ENCODE data around the gene HLCS.

Gene HLCS

GRCh38 chr21:36723371-36723881 is 243.0 kb downstream of the HLCS start:
- Histone ChIP-seq H3K27me3 (ENCODE audit: insufficient read depth, low read depth, severe bottlenecking) (no peaks in the 10 kb centered on the region), H3K9me3 (ENCODE audit: severe bottlenecking) (no peaks in the 10 kb centered on the region), H3K27ac (no peak overlapping the region), H3K4me3 (ENCODE audit: low read depth, low read length) (no peak overlapping the region), H3K36me3 (no peaks in the 10 kb centered on the region)
- TF ChIP-seq CTCF (IDR thresholded peaks at IDR 0.05; ENCODE audit: low read depth, low read length) = no peak
- DNase-seq = no peak

DNA sequence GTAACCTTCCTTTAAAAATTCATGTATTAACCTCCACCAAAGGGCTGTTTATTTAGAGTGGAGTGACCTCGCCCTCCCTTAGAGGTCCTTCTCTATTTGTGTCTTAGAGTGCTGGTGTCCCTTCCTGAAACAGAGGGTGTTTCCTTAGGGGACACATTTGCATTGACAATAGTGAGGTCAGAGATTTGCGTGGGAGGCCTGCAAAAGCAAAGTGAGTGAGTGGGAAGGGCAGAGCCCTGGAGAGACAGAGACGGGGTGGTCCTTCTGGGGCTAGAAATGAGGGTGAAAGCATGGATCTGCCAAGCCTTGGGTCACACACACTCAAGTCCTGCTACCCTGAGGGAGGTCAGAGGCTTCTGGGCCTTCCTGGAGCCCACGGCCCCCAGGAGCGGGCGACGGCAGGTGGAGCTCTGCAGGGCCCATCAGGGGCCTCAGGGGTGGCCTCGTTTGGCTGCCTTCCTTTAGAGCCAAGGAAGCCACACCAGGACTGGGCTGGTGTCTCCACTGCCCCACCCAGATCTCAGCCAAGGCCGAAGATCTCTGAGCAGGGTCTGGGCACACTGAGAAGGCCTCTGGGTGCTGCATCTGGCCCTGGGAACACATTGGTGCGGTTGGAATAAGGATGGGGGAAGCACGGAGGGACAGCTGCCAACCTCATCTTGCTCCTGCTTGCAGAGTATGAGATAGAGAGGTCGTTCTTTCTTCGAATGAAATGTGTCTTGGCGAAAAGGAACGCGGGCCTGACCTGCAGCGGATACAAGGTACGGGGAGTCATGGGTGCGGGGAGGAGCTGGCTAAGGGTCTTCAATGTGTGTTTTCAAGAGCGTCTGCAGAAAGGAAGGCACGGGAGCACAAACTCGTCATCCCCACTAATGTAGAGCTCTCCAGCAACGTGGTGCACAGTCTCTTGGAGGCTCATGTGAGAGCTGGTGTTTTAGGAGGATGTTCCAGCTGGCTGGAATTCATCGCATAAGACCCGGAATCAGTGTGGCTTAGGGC is 243.8 kb downstream of the HLCS start:
- H3K9me3 ChIP-seq (ENCODE audit: severe bottlenecking) = no peaks in the 10 kb centered on the region
- TF ChIP-seq CTCF (IDR thresholded peaks at IDR 0.05; ENCODE audit: low read depth, low read length) = no peak
- H3K36me3 ChIP-seq = no peaks in the 10 kb centered on the region
- H3K4me3 ChIP-seq (ENCODE audit: low read depth, low read length) = no peak overlapping the region
- DNase-seq = no peak
- H3K27ac ChIP-seq = no peak overlapping the region
- no peaks in the 10 kb centered on the region for H3K27me3 ChIP-seq (ENCODE audit: insufficient read depth, low read depth, severe bottlenecking)

DNA sequence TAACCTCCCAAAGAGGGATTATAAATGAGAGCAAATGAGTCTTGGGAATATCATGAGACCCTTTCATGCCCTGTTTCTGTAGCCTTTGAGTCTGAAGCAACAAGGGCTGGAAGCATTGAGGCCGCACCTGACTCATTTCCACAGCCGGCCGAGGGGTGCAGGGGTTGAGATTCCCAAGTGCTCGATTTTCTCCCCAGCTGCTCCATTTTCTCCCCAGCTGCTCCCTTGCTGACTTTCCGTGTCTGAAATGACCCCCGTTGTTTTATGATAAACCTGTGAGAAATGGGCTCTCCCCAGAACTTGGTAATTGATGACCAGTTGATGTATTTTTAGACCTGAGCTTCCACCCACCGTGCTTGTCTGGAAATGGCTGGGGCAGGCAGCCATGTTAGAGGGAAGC is 244.7 kb downstream of the HLCS start:
- TF ChIP-seq CTCF (IDR thresholded peaks at IDR 0.05; ENCODE audit: low read depth, low read length) = no peak
- H3K4me3 ChIP-seq (ENCODE audit: low read depth, low read length) = no peak overlapping the region
- H3K27ac ChIP-seq = no peak overlapping the region
- DNase-seq = no peak
- no peaks in the 10 kb centered on the region for H3K36me3 ChIP-seq
- H3K27me3 ChIP-seq (ENCODE audit: insufficient read depth, low read depth, severe bottlenecking) = no peaks in the 10 kb centered on the region
- H3K9me3 ChIP-seq (ENCODE audit: severe bottlenecking) = no peaks in the 10 kb centered on the region

DNA sequence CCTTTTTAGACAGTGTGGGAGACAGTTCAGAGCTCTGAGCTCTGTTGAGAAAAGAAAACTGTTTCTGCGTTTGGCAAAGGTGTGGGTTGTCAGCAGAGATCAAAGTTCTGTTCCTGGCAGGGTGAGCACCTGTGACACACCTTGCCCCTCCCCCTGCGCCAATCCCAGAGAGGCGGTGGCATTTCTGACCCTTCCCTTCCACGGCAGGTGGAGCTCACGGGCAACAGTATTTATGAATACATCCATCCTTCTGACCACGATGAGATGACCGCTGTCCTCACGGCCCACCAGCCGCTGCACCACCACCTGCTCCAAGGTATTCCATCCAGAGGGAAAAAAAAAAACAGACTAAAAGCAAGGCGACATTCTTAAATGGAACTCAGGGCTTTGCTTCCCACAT is 246.9 kb downstream of the HLCS start:
- H3K36me3 ChIP-seq = no peaks in the 10 kb centered on the region
- H3K27me3 ChIP-seq (ENCODE audit: insufficient read depth, low read depth, severe bottlenecking) = no peaks in the 10 kb centered on the region

GRCh38 chr21:36718951-36719501 is 247.4 kb downstream of the HLCS start:
- no peaks in the 10 kb centered on the region for H3K9me3 ChIP-seq (ENCODE audit: severe bottlenecking)
- no peaks in the 10 kb centered on the region for H3K36me3 ChIP-seq
- no peak for DNase-seq
- no peak for TF ChIP-seq CTCF (IDR thresholded peaks at IDR 0.05; ENCODE audit: low read depth, low read length)
- H3K27ac ChIP-seq = no peak overlapping the region
- H3K4me3 ChIP-seq (ENCODE audit: low read depth, low read length) = no peak overlapping the region
- no peaks in the 10 kb centered on the region for H3K27me3 ChIP-seq (ENCODE audit: insufficient read depth, low read depth, severe bottlenecking)

More for the DNA sequence above, 246.9 kb downstream of the HLCS start:
- DNase-seq = no peak
- Histone ChIP-seq H3K9me3 (ENCODE audit: severe bottlenecking) (no peaks in the 10 kb centered on the region), H3K4me3 (ENCODE audit: low read depth, low read length) (no peak overlapping the region), H3K27ac (no peak overlapping the region)
- no peak for TF ChIP-seq CTCF (IDR thresholded peaks at IDR 0.05; ENCODE audit: low read depth, low read length)

All from WERI-Rb-1 (cell line).